Endometrial microvascular endothelial cells (primary cell): ENCODE results near the gene APBB1IP. TPM values are rescaled to one million over a fixed set of nuclear protein-coding genes. Genes with fewer than 3 reads are reported as not detected.
"Not testable (repeated sequence)": the region's sequence is repeated elsewhere in the genome, so short reads cannot be mapped to it uniquely, and the experiment has no call there.

Source experiments
- in situ Hi-C: cut with HindIII; loops from 2 replicates; pipeline ENCODE4 v1.10.0; 2017; ENCODE audit warnings: low sequenced_read_pairs, low pct_unique_long_range_greater_than_20kb; ENCODE audit errors: inconsistent ontology term
- total RNA-seq: library from RNA; depleted of rRNA; stranded (reverse); fragments of >200 nt; gene quantifications from one replicate; pipeline ENCODE4 v1.2.3, GENCODE V29; 2015; ENCODE audit errors: inconsistent ontology term

Gene APBB1IP
- total RNA-seq, 1 donor from 2014 or later: not detected

- in situ Hi-C loops: no loop called here
Measured at GRCh38 chr10:26528715-26529393, 90.7 kb downstream of the APBB1IP start.

GRCh38 chr10:26534384-26534783 lies 96.2 kb downstream of the APBB1IP start:
- in situ Hi-C loops: no loop called here

GRCh38 chr10:26540601-26541000 lies 102.5 kb downstream of the APBB1IP start:
- in situ Hi-C loops: no loop called here

- in situ Hi-C loops: no loop called here
Measured at GRCh38 chr10:26543567-26544306, 105.6 kb downstream of the APBB1IP start.

GRCh38 chr10:26544932-26545331 lies 106.8 kb downstream of the APBB1IP start:
- in situ Hi-C loops: no loop called here

GRCh38 chr10:26550774-26551526 lies 112.8 kb downstream of the APBB1IP start:
- in situ Hi-C loops: no loop called here

- in situ Hi-C loops: no loop called here
Measured at GRCh38 chr10:26554246-26554645, 116.1 kb downstream of the APBB1IP start.

GRCh38 chr10:26555719-26556368 lies 117.7 kb downstream of the APBB1IP start:
- in situ Hi-C loops: no loop called here

GRCh38 chr10:26556748-26557640 lies 118.9 kb downstream of the APBB1IP start:
- in situ Hi-C loops: no loop called here

GRCh38 chr10:26557641-26558014 lies 119.5 kb downstream of the APBB1IP start:
- in situ Hi-C loops: no loop called here

GRCh38 chr10:26566525-26567350 lies 128.6 kb downstream of the APBB1IP start:
- in situ Hi-C loops: no loop called here

GRCh38 chr10:26567351-26567721 lies 129.2 kb downstream of the APBB1IP start:
- in situ Hi-C loops: no loop called here

GRCh38 chr10:26571655-26572054 lies 133.5 kb downstream of the APBB1IP start:
- in situ Hi-C loops: no loop called here

- in situ Hi-C loops: no loop called here
Measured at GRCh38 chr10:26573674-26574073, 135.5 kb downstream of the APBB1IP start.

GRCh38 chr10:26574783-26575182 lies 136.6 kb downstream of the APBB1IP start:
- in situ Hi-C loops: no loop called here

- in situ Hi-C loops: not testable (repeated sequence)
Measured at GRCh38 chr10:26578371-26578770, 140.2 kb downstream of the APBB1IP start.

GRCh38 chr10:26579256-26580063 lies 141.3 kb downstream of the APBB1IP start:
- in situ Hi-C loops: no loop called here
